HEK293 (cell line): ENCODE data around the gene SEMA4F.

Experiments
- CTCF ChIA-PET: fragments of 350-600 bp; formaldehyde crosslinking; extraction: SDS; loops from one replicate; lab custom pipeline; 2021; ENCODE audit warnings: antibody characterized with exemption; lab: Yijun Ruan, JAX
- POLR2A ChIA-PET: fragments of 300-600 bp; formaldehyde crosslinking; extraction: SDS; loops from one replicate; lab custom pipeline; 2020; ENCODE audit warnings: antibody characterized with exemption, inconsistent platforms; lab: Yijun Ruan, JAX
- H3K27ac ChIP-seq: fragments of 200-500 bp; sonication (Bioruptor generic); 2 replicates; pipeline ENCODE4 v1.5.1; 2014; ENCODE audit warnings: low read depth, low read length, control low read depth, inconsistent platforms; ENCODE audit errors: extremely low read depth
- H3K36me3 ChIP-seq, 2 experiments: fragments of 200-500 bp in 1 of 2; sonication (Bioruptor generic) in 1 of 2; 1 replicate in 1 of 2; 2 replicates in 1 of 2; pipeline ENCODE4 v1.5.1; 2014 to 2017; ENCODE audit warnings: inconsistent platforms in 2 of 2, low read length in 2 of 2; ENCODE audit not compliant: control insufficient read depth in 2 of 2, insufficient read depth in 1 of 2
- H3K4me1 ChIP-seq: fragments of 200-500 bp; sonication (Bioruptor generic); 2 replicates; pipeline ENCODE4 v1.5.1; 2014; ENCODE audit warnings: mild to moderate bottlenecking, low read length, inconsistent platforms; ENCODE audit not compliant: control insufficient read depth, insufficient read depth
- H3K4me3 ChIP-seq: 2 replicates; pipeline ENCODE4 v1.5.1; 2011; ENCODE audit warnings: low read depth, mild to moderate bottlenecking, control low read depth, low read length, moderate library complexity
- H3K9me3 ChIP-seq: fragments of 200-500 bp; sonication (Bioruptor generic); 2 replicates; pipeline ENCODE4 v1.5.1; 2014; ENCODE audit warnings: low read depth, low read length, inconsistent platforms; ENCODE audit not compliant: control insufficient read depth, insufficient read depth
- AEBP2 ChIP-seq: fragments of 450-650 bp; formaldehyde crosslinking; IDR thresholded peaks from 2 replicates; pipeline ENCODE4 v1.5.1; 2016; ENCODE audit warnings: missing biosample characterization, missing genetic modification characterization, borderline replicate concordance
- MYNN ChIP-seq: fragments of 450-650 bp; formaldehyde crosslinking; IDR thresholded peaks from 2 replicates; pipeline ENCODE4 v1.5.1; 2016; ENCODE audit warnings: missing biosample characterization, missing genetic modification characterization, borderline replicate concordance
- REPIN1 ChIP-seq: fragments of 450-650 bp; formaldehyde crosslinking; IDR thresholded peaks from 2 replicates; pipeline ENCODE4 v1.5.1; 2017; ENCODE audit warnings: missing biosample characterization, missing genetic modification characterization, low read depth
- ZBTB17 ChIP-seq: fragments of 450-650 bp; formaldehyde crosslinking; IDR thresholded peaks from 2 replicates; pipeline ENCODE4 v1.5.1; 2016; ENCODE audit warnings: missing biosample characterization, missing genetic modification characterization
- ZBTB44 ChIP-seq: fragments of 450-650 bp; IDR thresholded peaks from 2 replicates; pipeline ENCODE4 v1.5.1; 2018; ENCODE audit warnings: missing biosample characterization, mild to moderate bottlenecking, missing genetic modification characterization
- ZBTB48 ChIP-seq: fragments of 450-650 bp; formaldehyde crosslinking; IDR thresholded peaks from 2 replicates; pipeline ENCODE4 v1.5.1; 2016; ENCODE audit warnings: missing biosample characterization, missing genetic modification characterization
- ZBTB8A ChIP-seq: fragments of 450-650 bp; formaldehyde crosslinking; IDR thresholded peaks from 2 replicates; pipeline ENCODE4 v1.5.1; 2016; ENCODE audit warnings: missing biosample characterization, missing genetic modification characterization
- ZNF121 ChIP-seq: fragments of 450-650 bp; formaldehyde crosslinking; IDR thresholded peaks from 2 replicates; pipeline ENCODE4 v1.5.1; 2016; ENCODE audit warnings: missing biosample characterization, missing genetic modification characterization
- ZNF146 ChIP-seq: fragments of 450-650 bp; formaldehyde crosslinking; IDR thresholded peaks from 2 replicates; pipeline ENCODE4 v1.5.1; 2016; ENCODE audit warnings: missing biosample characterization, missing genetic modification characterization
- ZNF157 ChIP-seq: fragments of 450-650 bp; formaldehyde crosslinking; IDR thresholded peaks from 2 replicates; pipeline ENCODE4 v1.5.1; 2016; ENCODE audit warnings: missing biosample characterization, missing genetic modification characterization
- ZNF19 ChIP-seq: fragments of 450-650 bp; formaldehyde crosslinking; IDR thresholded peaks from 2 replicates; pipeline ENCODE4; 2016; ENCODE audit warnings: missing biosample characterization, missing genetic modification characterization, low read depth
- ZNF23 ChIP-seq: fragments of 450-650 bp; formaldehyde crosslinking; IDR thresholded peaks from 2 replicates; pipeline ENCODE4 v1.5.1; 2016; ENCODE audit warnings: missing biosample characterization, missing genetic modification characterization, borderline replicate concordance
- ZNF26 ChIP-seq: fragments of 450-650 bp; formaldehyde crosslinking; IDR thresholded peaks from 2 replicates; pipeline ENCODE4 v1.5.1; 2016; ENCODE audit warnings: missing biosample characterization, missing genetic modification characterization
- ZNF280D ChIP-seq: fragments of 450-650 bp; formaldehyde crosslinking; IDR thresholded peaks from 2 replicates; pipeline ENCODE4 v1.5.1; 2016; ENCODE audit warnings: missing biosample characterization, missing genetic modification characterization
- ZNF324 ChIP-seq: fragments of 450-650 bp; formaldehyde crosslinking; IDR thresholded peaks from 2 replicates; pipeline ENCODE4 v1.5.1; 2016; ENCODE audit warnings: missing biosample characterization, missing genetic modification characterization
- ZNF366 ChIP-seq: fragments of 450-650 bp; formaldehyde crosslinking; conservative IDR thresholded peaks from 2 replicates; pipeline ENCODE4 v1.5.1; 2016; ENCODE audit warnings: missing biosample characterization, missing genetic modification characterization
- ZNF37A ChIP-seq: fragments of 450-650 bp; IDR thresholded peaks from 2 replicates; pipeline ENCODE4 v1.5.1; 2018; ENCODE audit warnings: missing biosample characterization, missing genetic modification characterization
- ZNF391 ChIP-seq: fragments of 450-650 bp; formaldehyde crosslinking; IDR thresholded peaks from 2 replicates; pipeline ENCODE4 v1.5.1; 2016; ENCODE audit warnings: low read depth, missing biosample characterization, missing genetic modification characterization, borderline replicate concordance
- ZNF626 ChIP-seq: fragments of 450-650 bp; sonication (Bioruptor Pico); formaldehyde crosslinking; IDR thresholded peaks from 2 replicates; pipeline ENCODE4 v1.5.1; 2018; ENCODE audit warnings: missing biosample characterization, missing genetic modification characterization, inconsistent platforms
- ZNF664 ChIP-seq: fragments of 450-650 bp; formaldehyde crosslinking; IDR thresholded peaks from 2 replicates; pipeline ENCODE4 v1.5.1; 2016; ENCODE audit warnings: missing biosample characterization, missing genetic modification characterization
- ZNF791 ChIP-seq: fragments of 450-650 bp; formaldehyde crosslinking; IDR thresholded peaks from 2 replicates; pipeline ENCODE4 v1.5.1; 2016; ENCODE audit warnings: missing biosample characterization, missing genetic modification characterization
- TF ChIP-seq, protein P1 (sequence below): fragments of 450-650 bp; formaldehyde crosslinking; IDR thresholded peaks from 2 replicates; pipeline ENCODE4 v1.5.1; 2017; ENCODE audit warnings: missing biosample characterization, missing genetic modification characterization
- TF ChIP-seq, protein P2 (sequence below): fragments of 450-650 bp; formaldehyde crosslinking; conservative IDR thresholded peaks from 2 replicates; pipeline ENCODE4 v1.5.1; 2016; ENCODE audit warnings: low read depth, missing biosample characterization, missing genetic modification characterization

The SEMA4F gene

DNA sequence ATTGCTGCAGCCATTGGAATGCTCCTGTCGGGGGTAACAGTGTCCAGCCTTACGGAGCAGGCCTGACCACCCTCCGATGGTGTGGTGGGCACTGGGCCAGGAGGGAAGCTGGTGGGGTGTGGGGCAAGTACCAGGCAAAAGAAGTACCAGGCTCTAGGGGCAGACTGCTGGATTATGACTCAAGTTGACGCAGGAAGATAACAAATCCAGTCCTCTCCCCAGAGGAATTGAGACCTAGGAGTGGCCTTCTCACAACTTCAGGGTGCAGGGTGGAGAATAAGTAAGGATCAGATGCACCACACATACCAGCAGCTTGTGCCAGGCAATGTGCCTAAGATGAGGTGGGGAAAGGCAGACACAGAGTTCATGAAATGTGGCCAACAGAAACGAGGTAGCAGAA is 37.9 kb downstream of the SEMA4F start (continued):
- no peak for TF ChIP-seq ZBTB44
- no peak for TF ChIP-seq ZNF791 (tag by site-specific recombination)
- TF ChIP-seq ZNF280D (tag by site-specific recombination): no peak
- TF ChIP-seq ZNF26: no peak
- no peak for TF ChIP-seq ZNF23 (tag by site-specific recombination)
- no peak for TF ChIP-seq REPIN1 (tag by site-specific recombination)
- no peak for TF ChIP-seq ZNF146
- TF ChIP-seq, protein P1, sequence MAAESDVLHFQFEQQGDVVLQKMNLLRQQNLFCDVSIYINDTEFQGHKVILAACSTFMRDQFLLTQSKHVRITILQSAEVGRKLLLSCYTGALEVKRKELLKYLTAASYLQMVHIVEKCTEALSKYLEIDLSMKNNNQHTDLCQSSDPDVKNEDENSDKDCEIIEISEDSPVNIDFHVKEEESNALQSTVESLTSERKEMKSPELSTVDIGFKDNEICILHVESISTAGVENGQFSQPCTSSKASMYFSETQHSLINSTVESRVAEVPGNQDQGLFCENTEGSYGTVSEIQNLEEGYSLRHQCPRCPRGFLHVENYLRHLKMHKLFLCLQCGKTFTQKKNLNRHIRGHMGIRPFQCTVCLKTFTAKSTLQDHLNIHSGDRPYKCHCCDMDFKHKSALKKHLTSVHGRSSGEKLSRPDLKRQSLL (tag by site-specific recombination): no peak
- TF ChIP-seq ZNF626 (tag by site-specific recombination): no peak
- TF ChIP-seq ZBTB48 (tag by site-specific recombination): no peak
- no peak for TF ChIP-seq AEBP2
- no peak for TF ChIP-seq ZNF391 (tag by site-specific recombination)

- no peaks in the 10 kb centered on the region for H3K9me3 ChIP-seq
- H3K4me3 ChIP-seq: no peak overlapping the region
- no peak overlapping the region for H3K27ac ChIP-seq
- H3K36me3 ChIP-seq: no peaks in the 10 kb centered on the region
- CTCF ChIA-PET: interaction anchor here (2.2 to 3.0 kb wide), 2 partner anchors 183 to 184 kb away, joined by 18 to 66 read pairs; no protein-coding TSS in a partner anchor
- H3K4me1 ChIP-seq: no peaks in the 10 kb centered on the region
- no peak for TF ChIP-seq ZNF366 (tag by site-specific recombination)
- TF ChIP-seq ZNF324 (tag by site-specific recombination): no peak
- no peak for TF ChIP-seq MYNN (tag by site-specific recombination)
- POLR2A ChIA-PET: no interaction called here
Measured at GRCh38 chr2:74693213-74693612, 39.2 kb downstream of the SEMA4F start.

DNA sequence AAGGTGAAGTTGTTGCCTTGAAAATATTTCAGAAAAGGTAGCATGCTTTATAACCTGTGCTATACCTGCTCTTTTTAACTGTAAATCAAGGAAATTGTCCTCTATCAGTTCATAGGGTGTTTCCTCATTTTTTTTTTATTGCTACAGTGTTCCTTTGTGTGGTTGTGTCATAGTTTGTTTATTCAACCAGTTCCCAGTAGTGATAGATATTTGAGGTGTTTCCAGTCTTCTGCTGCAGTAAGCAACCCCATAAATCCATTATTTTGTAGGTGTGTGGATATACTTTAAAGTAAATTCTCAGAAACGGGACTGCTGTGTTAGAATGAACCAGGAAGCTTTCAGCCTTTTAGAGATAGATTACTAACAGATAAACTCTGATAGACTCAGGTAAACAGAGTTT is 39.6 kb downstream of the SEMA4F start:
- Histone ChIP-seq H3K4me1 (no peaks in the 10 kb centered on the region), H3K27ac (no peak overlapping the region), H3K4me3 (no peak overlapping the region), H3K36me3 (no peaks in the 10 kb centered on the region), H3K9me3 (no peaks in the 10 kb centered on the region)
- ChIA-PET POLR2A (no interaction called here), CTCF (interaction anchor here (0.8 to 2.2 kb wide), 2 partner anchors 9 to 183 kb away, joined by 3 to 18 read pairs; no protein-coding TSS in a partner anchor)
- TF ChIP-seq ZNF664 (tag by site-specific recombination): no peak
- TF ChIP-seq, protein P2, sequence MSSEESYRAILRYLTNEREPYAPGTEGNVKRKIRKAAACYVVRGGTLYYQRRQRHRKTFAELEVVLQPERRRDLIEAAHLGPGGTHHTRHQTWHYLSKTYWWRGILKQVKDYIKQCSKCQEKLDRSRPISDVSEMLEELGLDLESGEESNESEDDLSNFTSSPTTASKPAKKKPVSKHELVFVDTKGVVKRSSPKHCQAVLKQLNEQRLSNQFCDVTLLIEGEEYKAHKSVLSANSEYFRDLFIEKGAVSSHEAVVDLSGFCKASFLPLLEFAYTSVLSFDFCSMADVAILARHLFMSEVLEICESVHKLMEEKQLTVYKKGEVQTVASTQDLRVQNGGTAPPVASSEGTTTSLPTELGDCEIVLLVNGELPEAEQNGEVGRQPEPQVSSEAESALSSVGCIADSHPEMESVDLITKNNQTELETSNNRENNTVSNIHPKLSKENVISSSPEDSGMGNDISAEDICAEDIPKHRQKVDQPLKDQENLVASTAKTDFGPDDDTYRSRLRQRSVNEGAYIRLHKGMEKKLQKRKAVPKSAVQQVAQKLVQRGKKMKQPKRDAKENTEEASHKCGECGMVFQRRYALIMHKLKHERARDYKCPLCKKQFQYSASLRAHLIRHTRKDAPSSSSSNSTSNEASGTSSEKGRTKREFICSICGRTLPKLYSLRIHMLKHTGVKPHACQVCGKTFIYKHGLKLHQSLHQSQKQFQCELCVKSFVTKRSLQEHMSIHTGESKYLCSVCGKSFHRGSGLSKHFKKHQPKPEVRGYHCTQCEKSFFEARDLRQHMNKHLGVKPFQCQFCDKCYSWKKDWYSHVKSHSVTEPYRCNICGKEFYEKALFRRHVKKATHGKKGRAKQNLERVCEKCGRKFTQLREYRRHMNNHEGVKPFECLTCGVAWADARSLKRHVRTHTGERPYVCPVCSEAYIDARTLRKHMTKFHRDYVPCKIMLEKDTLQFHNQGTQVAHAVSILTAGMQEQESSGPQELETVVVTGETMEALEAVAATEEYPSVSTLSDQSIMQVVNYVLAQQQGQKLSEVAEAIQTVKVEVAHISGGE (tag by site-specific recombination): no peak
- TF ChIP-seq ZBTB8A: no peak
- no peak for TF ChIP-seq ZNF157 (tag by site-specific recombination)
- TF ChIP-seq ZNF19: no peak
- no peak for TF ChIP-seq ZBTB17 (tag by site-specific recombination)
- TF ChIP-seq ZNF37A (tag by site-specific recombination): no peak
- no peak for TF ChIP-seq ZNF121
